GM19455 (cell line): ENCODE measurements around the gene IGFL1.
"Not testable (repeated sequence)": the region's sequence is repeated elsewhere in the genome, so short reads cannot be mapped to it uniquely, and the experiment has no call there.

ENCODE experiments used
- ATAC-seq: cut with Tn5 transposase; IDR thresholded peaks from one replicate; pipeline ENCODE4 v1.9.1; 2021; ENCODE audit not compliant: unreplicated experiment

The IGFL1 gene

DNA sequence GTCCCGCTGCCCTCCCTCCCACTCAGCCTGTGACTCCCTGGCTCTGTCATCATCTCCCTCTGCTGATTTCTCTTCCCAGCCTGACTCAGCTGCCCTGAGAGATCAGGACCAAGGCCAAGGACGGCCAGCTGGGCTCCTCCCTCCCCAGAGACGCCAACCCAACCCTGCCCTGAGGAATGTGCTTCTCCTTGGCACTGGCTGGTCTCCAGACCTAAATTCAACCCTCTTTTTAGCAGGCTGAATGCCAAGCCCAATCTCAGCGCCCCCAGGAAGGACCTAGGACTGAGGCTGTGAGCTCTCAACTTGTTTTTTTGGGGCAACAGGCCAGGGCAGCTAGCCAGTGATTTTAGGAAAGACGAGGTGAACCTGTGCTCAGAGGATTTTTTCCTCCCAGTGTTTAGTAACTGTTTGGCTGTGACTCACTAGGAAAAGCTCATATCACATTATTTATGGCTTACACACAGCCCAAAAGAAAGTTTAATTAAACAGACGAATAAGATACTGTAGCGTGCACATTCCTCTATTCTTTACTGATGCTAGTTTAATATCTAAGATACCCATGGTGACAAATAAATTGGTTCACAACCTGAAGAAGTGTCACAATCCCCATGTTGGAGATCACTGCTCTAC, 7.4 kb upstream of the IGFL1 start:
- ATAC-seq: no peak

- not testable (repeated sequence) for ATAC-seq
Observed at GRCh38 chr19:46223787-46224186, 5.8 kb upstream of the IGFL1 start.

GRCh38 chr19:46224773-46225172, 4.8 kb upstream of the IGFL1 start:
- ATAC-seq: no peak

DNA sequence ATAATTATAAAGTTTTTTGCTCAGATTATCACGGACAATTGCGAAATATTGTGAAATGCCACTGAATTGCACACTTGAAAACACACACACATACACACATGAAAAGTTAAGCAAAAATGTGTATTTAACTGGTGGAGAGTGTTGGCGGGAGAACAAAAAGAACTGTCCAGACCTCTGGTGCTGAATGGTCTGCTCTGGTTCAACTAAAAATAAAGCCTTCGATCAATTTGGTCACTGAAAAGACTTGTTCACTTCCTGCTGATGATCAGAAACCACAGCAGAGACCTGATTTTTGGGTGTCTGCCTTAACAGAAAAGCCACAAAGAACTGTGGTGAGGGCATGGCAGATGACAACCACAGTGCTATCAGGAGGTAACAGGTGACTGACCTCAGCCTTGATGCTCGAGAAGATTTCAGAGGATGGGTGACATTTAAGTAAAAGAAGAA, 4.0 kb upstream of the IGFL1 start:
- no peak for ATAC-seq

DNA sequence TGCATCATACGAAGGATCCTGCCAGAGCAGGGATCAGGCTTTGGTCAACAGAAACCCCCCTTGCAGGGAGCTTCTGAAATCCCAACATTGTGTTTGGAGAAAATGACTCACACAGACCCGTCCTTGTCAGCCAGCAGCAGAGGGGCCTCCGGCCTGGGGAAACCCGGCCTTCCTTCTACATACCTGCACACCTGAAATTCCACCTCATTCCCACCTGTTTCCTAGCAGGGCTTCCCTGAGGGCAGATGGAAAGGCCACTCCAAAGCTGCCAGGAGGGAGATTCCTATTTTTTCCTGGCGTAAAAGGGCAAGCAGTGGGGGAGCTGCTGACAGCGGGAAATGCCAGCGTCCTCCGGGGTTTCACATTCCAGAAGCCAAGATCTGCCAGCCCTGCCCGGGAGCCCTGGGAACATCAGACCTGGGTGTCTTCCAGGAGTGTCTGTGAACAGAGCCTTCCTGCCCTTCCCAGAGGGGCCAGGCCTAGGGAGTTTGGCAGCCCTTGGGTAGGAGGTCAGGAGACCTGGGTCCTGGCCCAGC, 3.0 kb upstream of the IGFL1 start:
- no peak for ATAC-seq

DNA sequence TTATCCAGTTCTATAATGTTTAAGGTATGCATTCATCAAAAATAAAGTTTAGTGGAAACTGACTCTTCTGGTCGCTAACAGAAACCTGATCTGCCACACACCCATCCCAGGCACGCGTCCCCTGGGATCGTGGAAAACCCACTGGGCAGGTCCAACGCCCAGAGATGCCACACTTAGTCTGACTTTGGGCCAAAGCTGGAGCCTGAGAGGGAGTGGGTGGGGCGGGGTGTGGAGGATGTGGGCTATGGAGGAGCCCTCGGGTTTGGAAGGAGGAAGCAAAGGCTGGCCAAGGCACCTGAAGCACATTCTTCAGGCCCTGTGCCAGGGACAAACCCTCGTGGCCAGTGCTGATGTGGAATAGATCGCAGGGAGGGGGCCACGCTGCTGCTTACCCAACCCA, 2.5 kb downstream of the IGFL1 start:
- ATAC-seq: no peak

- ATAC-seq: no peak
Observed at GRCh38 chr19:46232468-46232867, 2.9 kb downstream of the IGFL1 start.

- no peak for ATAC-seq
Observed at GRCh38 chr19:46232938-46233621, 3.5 kb downstream of the IGFL1 start.

DNA sequence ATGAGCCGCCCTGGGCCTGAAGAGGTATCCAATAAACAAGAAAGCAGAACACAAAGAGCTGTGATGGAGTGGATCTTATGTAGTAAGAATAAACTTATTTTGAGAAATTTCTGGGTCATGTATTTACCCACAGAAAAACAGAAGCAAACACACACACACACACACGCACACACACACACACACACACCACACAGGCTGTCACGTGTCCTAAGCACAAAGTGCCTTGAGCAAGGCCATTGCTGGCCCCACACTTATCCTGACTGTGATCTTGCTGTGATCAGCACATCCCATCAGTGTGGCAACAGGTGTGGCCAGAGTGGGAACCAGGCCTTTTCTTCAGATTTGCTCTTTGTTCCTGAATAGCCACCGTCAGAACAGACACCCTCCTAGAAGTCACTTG, 4.3 kb downstream of the IGFL1 start:
- ATAC-seq: not testable (repeated sequence)

- ATAC-seq: not testable (repeated sequence)
Observed at GRCh38 chr19:46238141-46238540, 8.6 kb downstream of the IGFL1 start.

DNA sequence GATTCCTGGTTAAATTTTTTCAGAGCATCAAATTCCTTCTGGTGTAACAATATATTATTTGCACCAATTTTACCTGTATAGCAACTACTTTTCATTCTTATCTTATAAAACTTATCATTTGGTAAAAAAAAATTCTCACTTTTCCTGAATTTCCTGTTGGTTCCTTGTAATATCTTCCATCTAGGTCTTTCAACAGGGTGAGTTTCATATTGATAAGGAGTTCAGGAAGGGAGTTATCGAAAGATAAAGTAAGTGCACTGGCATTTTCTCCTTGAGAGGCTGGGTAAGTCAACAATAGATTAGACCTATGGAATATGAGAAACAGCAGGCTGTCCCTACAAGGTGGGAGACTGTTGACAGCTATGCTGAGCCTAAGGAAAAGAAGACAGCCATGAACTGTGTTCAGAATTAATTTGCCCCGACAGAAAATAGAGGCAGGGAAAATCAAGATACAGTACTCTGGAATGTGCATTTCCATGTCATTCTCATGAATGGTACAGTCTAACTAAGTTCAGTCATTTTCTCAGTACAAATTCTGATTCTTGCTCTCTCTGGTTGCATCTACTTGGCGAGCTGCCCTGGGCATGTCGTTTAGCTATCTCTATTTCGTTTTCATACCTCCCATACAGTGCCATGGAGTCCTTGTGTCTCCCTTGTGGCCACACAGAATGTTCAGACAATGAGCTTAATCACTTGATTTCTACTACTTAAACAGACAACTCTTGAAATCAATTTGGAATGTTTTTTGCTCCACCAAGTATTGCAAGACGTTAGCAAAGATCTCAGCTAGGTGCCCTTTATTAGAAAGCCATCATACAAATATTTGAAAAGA, 9.9 kb downstream of the IGFL1 start:
- ATAC-seq: no peak

DNA sequence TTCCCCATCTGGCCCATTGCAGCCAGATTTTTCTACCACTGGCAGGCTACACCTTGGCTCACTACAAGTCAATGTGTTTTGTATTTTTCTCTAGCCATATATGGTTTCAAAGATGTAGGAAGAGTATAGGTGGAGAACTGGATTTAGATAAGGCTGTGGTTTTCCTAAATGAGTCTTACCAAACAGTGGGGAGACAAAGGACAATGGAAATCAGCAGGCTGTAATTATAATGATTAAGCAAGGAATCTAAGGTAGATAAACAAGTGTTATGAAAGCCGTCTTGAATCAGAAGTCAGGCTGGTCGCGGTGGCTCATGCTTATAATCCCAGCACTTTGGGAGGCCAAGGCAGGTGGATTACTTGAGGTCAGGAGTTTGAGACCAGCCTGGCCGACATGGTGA, 11.2 kb downstream of the IGFL1 start:
- no peak for ATAC-seq

- no peak for ATAC-seq
Observed at GRCh38 chr19:46241626-46242025, 12.1 kb downstream of the IGFL1 start.

GRCh38 chr19:46243081-46243654, 13.6 kb downstream of the IGFL1 start:
- not testable (repeated sequence) for ATAC-seq

DNA sequence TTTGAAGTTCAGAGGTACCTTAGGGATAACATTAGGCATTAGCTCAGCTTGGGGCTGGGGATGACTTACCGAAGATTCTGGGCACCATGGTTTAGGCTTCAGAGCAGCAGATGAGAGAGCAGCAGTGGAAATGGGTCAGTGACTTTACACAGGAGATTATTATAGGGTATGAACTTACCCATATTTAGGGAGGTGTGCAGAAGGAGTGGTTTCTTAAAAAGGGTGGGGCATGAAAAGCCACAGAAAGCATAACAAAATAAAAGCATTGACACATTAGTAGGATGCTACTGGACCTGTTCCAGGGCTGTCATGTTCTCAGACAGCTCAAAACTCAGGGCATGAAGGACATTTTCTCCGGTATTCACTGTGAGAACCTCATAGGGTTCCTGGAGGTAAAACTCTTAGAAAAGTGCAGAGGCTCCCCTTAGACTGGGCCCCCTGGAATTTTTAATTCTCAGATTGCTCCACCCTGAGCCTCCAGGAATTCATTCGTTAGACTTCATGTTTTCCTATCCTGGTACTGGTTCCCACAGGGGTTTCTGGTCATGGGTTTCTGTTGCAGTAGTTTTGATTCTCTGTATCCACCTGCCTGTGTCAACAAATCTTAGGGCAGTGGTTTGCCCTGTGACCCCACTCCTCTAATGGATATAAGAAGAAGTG, 20.7 kb downstream of the IGFL1 start:
- no peak for ATAC-seq

GRCh38 chr19:46251416-46251815, 21.9 kb downstream of the IGFL1 start:
- ATAC-seq: no peak

- no peak for ATAC-seq
Observed at GRCh38 chr19:46254776-46255175, 25.2 kb downstream of the IGFL1 start.

DNA sequence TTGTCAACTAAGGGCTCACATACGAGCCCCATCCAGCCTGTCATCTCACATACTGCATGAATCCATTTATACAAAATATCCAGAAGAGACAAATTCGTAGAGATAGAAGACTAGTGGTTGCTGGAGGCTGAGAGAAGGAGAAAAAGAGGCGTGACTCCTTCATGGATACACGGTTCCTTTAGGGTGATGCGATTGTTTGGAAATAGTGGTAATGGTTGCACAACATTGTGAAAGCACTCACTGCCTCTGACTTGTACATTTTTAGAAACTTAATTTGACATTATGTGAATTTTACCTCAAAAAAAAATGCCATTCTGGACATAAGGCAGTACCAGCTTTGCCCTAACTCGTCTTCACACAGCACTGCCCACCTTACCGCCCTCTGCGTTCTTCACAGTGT, 27.3 kb downstream of the IGFL1 start:
- ATAC-seq: no peak

DNA sequence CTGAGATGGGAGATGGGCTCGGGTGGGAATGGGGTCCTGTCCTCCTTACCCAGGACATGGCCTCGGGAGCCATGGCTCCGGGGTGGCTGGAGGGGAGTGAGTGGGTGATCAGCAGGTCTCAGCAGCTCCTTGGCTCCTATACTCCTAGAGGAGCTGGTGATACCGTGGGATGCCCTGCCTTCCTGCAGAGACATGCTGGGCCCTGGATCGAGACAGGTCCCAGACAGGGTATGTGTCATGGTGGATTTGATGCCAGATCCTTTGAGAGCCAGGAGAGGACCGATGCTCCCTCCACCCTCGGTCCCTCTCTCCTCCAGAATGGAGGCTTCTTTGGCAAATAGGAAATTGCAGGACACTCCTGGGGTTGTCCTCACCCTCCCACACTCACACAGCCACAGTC, 32.0 kb downstream of the IGFL1 start:
- not testable (repeated sequence) for ATAC-seq

- not testable (repeated sequence) for ATAC-seq
Observed at GRCh38 chr19:46262684-46263296, 33.2 kb downstream of the IGFL1 start.
